ENCODE results near the gene SORCS2. TPM values are rescaled to one million over a fixed set of nuclear protein-coding genes. Genes with fewer than 3 reads are reported as not detected.

SORCS2 gene
- total and polyA plus RNA-seq, 2 of the 4 experiments (the other 2 are of a cell fraction): 0.36 to 0.62 TPM

DNA sequence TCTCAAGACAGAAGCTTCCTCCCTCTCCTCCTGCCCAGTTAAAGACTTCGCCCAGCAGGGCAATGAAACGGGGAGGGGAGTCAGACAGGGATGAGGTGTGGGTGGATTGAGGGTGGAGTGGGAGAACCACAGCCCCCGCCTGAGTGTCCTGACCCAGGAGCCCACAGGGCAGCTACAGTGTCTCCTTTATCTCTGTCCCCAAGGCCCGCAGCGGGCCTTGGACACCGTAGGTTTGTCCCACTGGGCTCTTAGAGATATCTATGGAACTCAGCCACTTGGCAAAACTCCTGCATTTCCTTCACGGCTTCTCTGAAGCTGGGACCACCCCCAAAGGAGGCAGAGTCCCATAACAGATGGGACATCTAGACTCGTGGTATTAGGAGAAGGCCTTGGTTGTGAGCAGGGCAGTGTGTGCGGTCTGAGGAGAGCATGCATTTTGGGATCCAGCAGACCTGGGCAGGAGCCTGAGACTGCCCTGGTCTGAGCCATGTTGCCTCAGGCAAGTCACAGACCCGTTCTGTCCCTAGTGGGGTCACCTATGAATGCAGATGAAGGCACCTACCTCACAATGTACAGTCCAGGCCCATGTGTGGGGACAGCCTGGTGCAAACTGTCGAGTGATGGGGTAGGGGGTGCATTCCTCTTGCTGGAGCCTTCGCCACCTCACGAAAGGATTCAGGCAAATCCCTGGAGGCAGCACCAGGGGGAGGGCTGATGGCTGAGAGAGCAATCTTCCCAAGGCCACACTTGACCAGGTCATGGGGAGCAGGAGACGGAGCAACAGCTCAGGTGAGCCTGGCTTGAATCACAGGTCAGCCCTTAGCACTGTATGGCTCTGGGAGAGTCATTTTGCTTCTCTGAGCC is 468.1 kb downstream of the SORCS2 start:
- CTCF ChIA-PET: no interaction called here
- Histone ChIP-seq H2BK5ac (ENCODE audit: low read depth, low read length, poor library complexity, severe bottlenecking) (no peak overlapping the region), H2AFZ (replicated peaks; ENCODE audit: low read length, poor library complexity) (peak overlapping the region; percentile 33), H3K4me3 (ENCODE audit: insufficient read depth, low read depth, low read length) (no peak overlapping the region), H3K56ac (ENCODE audit: extremely low read depth, insufficient read depth, low read length) (no peak overlapping the region), H3K9me3 (ENCODE audit: control insufficient read depth, insufficient read depth, low read length) (no peaks in the 10 kb centered on the region), H3K79me1 (ENCODE audit: low read depth in 1 of 2, low read length in 2 of 2) (no peaks in the 10 kb centered on the region), H3K27me3 (ENCODE audit: control insufficient read depth, insufficient read depth, low read length) (peaks cover 25% of the 10 kb centered on the region), H2BK20ac (ENCODE audit: low read depth, low read length) (0 out of 2 replicates have a peak overlapping the region, but pooled peaks have one; percentile 43), H3K14ac (replicated peaks; ENCODE audit: low read depth, low read length) (0 out of 2 replicates have a peak overlapping the region, but pooled peaks have one; percentile 9), H4K20me1 (ENCODE audit: insufficient read depth, low read length) (peaks cover 3% of the 10 kb centered on the region; the same call in 1 of the 2 replicates), H3K4me1 (ENCODE audit: control insufficient read depth, insufficient read depth, low read length) (peaks cover 4% of the 10 kb centered on the region), H3K4ac (ENCODE audit: low read depth, low read length) (no peak overlapping the region; the same call in 1 of the 2 replicates), H3K9ac (ENCODE audit: low read depth, low read length) (no peak overlapping the region), H4K91ac (ENCODE audit: insufficient read depth, low read depth, low read length) (no peak overlapping the region), H3K36me3 (ENCODE audit: control insufficient read depth, insufficient read depth, low read length) (no peaks in the 10 kb centered on the region), H3K18ac (ENCODE audit: low read depth, low read length) (no peak overlapping the region), H3K23ac (ENCODE audit: low read depth, low read length) (no peak overlapping the region), H2AK9ac (replicated peaks; ENCODE audit: low read depth, low read length, poor library complexity) (no peak overlapping the region), H3K9me1 (ENCODE audit: insufficient read depth, low read length) (peaks cover 4% of the 10 kb centered on the region), H4K5ac (ENCODE audit: low read depth, low read length) (no peak overlapping the region), H2AK5ac (ENCODE audit: low read depth, low read length) (0 out of 2 replicates have a peak overlapping the region, but pooled peaks have one; percentile 23), H3K4me2 (ENCODE audit: low read depth, low read length) (no peak overlapping the region), H2BK15ac (ENCODE audit: low read depth, low read length) (no peak overlapping the region; the same call in 2 of the 3 replicates), H2BK120ac (ENCODE audit: low read depth, low read length) (no peak overlapping the region), H3K27ac (ENCODE audit: insufficient read depth, low read length) (no peak overlapping the region), H4K8ac (ENCODE audit: low read depth in 2 of 2, low read length in 2 of 2) (no peak overlapping the region)
- intact Hi-C loops (cut with micrococcal nuclease): no loop called here
- POLR2A ChIA-PET (ENCODE audit: unreplicated experiment): no interaction called here
- dilution Hi-C loops (cut with HindIII; ENCODE audit: low sequenced_read_pairs, unreplicated experiment): no loop called here
- in situ Hi-C loops (cut with MboI; ENCODE audit: low sequenced_read_pairs): no loop called here
- ATAC-seq (ENCODE audit: low read depth) (no peak), DNase-seq (no peak)
- BruUV-seq (replicated peaks): no TSS peak
- TF ChIP-seq SMC3 (IDR thresholded peaks at IDR 0.05; ENCODE audit: low read depth, low read length) (no peak), NFE2L2 (IDR thresholded peaks at IDR 0.05; ENCODE audit: low read depth, low read length) (no peak), MXI1 (IDR thresholded peaks at IDR 0.05; ENCODE audit: borderline replicate concordance, low read depth, low read length) (no peak)
- TF ChIP-seq, protein P1, sequence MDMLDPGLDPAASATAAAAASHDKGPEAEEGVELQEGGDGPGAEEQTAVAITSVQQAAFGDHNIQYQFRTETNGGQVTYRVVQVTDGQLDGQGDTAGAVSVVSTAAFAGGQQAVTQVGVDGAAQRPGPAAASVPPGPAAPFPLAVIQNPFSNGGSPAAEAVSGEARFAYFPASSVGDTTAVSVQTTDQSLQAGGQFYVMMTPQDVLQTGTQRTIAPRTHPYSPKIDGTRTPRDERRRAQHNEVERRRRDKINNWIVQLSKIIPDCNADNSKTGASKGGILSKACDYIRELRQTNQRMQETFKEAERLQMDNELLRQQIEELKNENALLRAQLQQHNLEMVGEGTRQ (IDR thresholded peaks at IDR 0.05; ENCODE audit: low read depth, low read length): no peak
- WGBS, 2 experiments (ENCODE audit: extremely low coverage in 2 of 2, insufficient read length in 1 of 2): 73% methylated on average over 3 of the region's 14 CpGs; no CpG with 5 or more reads in 1 of the 2 experiments
